Breast epithelium (tissue), 3 donors: ENCODE results near the gene FAM241B.

Experiments used
- CTCF ChIP-seq, 3 donors: fragments of 450-650 bp; IDR thresholded peaks; one replicate each; pipeline ENCODE4 v1.5.1; 2016 to 2017; ENCODE audit warnings: antibody characterized with exemption in 3 of 3, mild to moderate bottlenecking in 3 of 3, moderate library complexity in 3 of 3
- POLR2AphosphoS5 ChIP-seq, 3 donors: sonication (generic); formaldehyde crosslinking; IDR thresholded peaks; one replicate each; pipeline ENCODE4 v1.6.1; 2017; ENCODE audit warnings: antibody characterized with exemption in 3 of 3

- TF ChIP-seq CTCF (IDR thresholded peaks at IDR 0.05) (no peak), POLR2AphosphoS5 (IDR thresholded peaks at IDR 0.05) (no peak)
Observed at GRCh38 chr10:69643779-69644657, 14.0 kb downstream of the FAM241B start.
